ENCODE data around the gene CXCL6. TPM values are rescaled to one million over a fixed set of nuclear protein-coding genes. Genes with fewer than 3 reads are reported as not detected.

The CXCL6 gene
- polyA plus RNA-seq, 1 experiment = 0.12 TPM

- Histone ChIP-seq H3K36me3 (ENCODE audit: control insufficient read depth, insufficient read depth, low read length) (no peaks in the 10 kb centered on the region), H3K27me3 (ENCODE audit: control insufficient read depth, insufficient read depth, low read length) (no peaks in the 10 kb centered on the region), H3K4me3 (ENCODE audit: low read depth, low read length) (no peak overlapping the region)
- ChIA-PET CTCF (no interaction called here), POLR2A (no interaction called here)
- DNase-seq (ENCODE audit: low read depth) = no peak
- TF ChIP-seq CTCF (IDR thresholded peaks at IDR 0.05; ENCODE audit: insufficient read depth, low read depth, low read length) = no peak
Observed at GRCh38 chr4:73823760-73824159, 12.7 kb upstream of the CXCL6 start.

- TF ChIP-seq CTCF (IDR thresholded peaks at IDR 0.05; ENCODE audit: insufficient read depth, low read depth, low read length) = no peak
- POLR2A ChIA-PET = no interaction called here
- no peaks in the 10 kb centered on the region for H3K36me3 ChIP-seq (ENCODE audit: control insufficient read depth, insufficient read depth, low read length)
- DNase-seq (ENCODE audit: low read depth) = no peak
- CTCF ChIA-PET = no interaction called here
- no peaks in the 10 kb centered on the region for H3K27me3 ChIP-seq (ENCODE audit: control insufficient read depth, insufficient read depth, low read length)
- no peak overlapping the region for H3K4me3 ChIP-seq (ENCODE audit: low read depth, low read length)
Observed at GRCh38 chr4:73828956-73829355, 7.5 kb upstream of the CXCL6 start.

- no peak for DNase-seq (ENCODE audit: low read depth)
- POLR2A ChIA-PET = no interaction called here
- Histone ChIP-seq H3K36me3 (ENCODE audit: control insufficient read depth, insufficient read depth, low read length) (no peaks in the 10 kb centered on the region), H3K4me3 (ENCODE audit: low read depth, low read length) (no peak overlapping the region), H3K27me3 (ENCODE audit: control insufficient read depth, insufficient read depth, low read length) (no peaks in the 10 kb centered on the region)
- no peak for TF ChIP-seq CTCF (IDR thresholded peaks at IDR 0.05; ENCODE audit: insufficient read depth, low read depth, low read length)
- CTCF ChIA-PET = interaction anchor here (1.2 kb wide), 1 partner anchor 28 kb away, joined by 3 read pairs; no protein-coding TSS in a partner anchor
Observed at GRCh38 chr4:73831569-73831968, 4.9 kb upstream of the CXCL6 start.

- ChIA-PET CTCF (interaction anchor here (0.6 to 1.5 kb wide), 3 partner anchors 11 to 37 kb away, joined by 3 read pairs; no protein-coding TSS in a partner anchor), POLR2A (no interaction called here)
- TF ChIP-seq CTCF (IDR thresholded peaks at IDR 0.05; ENCODE audit: insufficient read depth, low read depth, low read length) = no peak
- H3K36me3 ChIP-seq (ENCODE audit: control insufficient read depth, insufficient read depth, low read length) = no peaks in the 10 kb centered on the region
- DNase-seq (ENCODE audit: low read depth) = no peak
- no peaks in the 10 kb centered on the region for H3K27me3 ChIP-seq (ENCODE audit: control insufficient read depth, insufficient read depth, low read length)
- no peak overlapping the region for H3K4me3 ChIP-seq (ENCODE audit: low read depth, low read length)
Observed at GRCh38 chr4:73832651-73833237, 3.7 kb upstream of the CXCL6 start.

- no peaks in the 10 kb centered on the region for H3K36me3 ChIP-seq (ENCODE audit: control insufficient read depth, insufficient read depth, low read length)
- POLR2A ChIA-PET = no interaction called here
- no peak overlapping the region for H3K4me3 ChIP-seq (ENCODE audit: low read depth, low read length)
- DNase-seq (ENCODE audit: low read depth) = no peak
- no peak for TF ChIP-seq CTCF (IDR thresholded peaks at IDR 0.05; ENCODE audit: insufficient read depth, low read depth, low read length)
- CTCF ChIA-PET = no interaction called here
- H3K27me3 ChIP-seq (ENCODE audit: control insufficient read depth, insufficient read depth, low read length) = no peaks in the 10 kb centered on the region
Observed at GRCh38 chr4:73839071-73839470, 2.6 kb downstream of the CXCL6 start.

Data from BJ (cell line).